Calu3 (cell line): ENCODE measurements around the gene CTXN1. TPM values are rescaled to one million over a fixed set of nuclear protein-coding genes. Genes with fewer than 3 reads are reported as not detected.
"Not testable (repeated sequence)": the region's sequence is repeated elsewhere in the genome, so short reads cannot be mapped to it uniquely, and the experiment has no call there.

ENCODE experiments used
- BruUV-seq: library from RNA; stranded (reverse); fragments of 400-500 nt; replicated peaks from 2 replicates; lab custom pipeline; 2021; lab: Mats Ljungman, UMichigan
- CTCF ChIA-PET: fragments of 300-600 bp; sonication (Branson Sonifier 250); formaldehyde crosslinking; loops from one replicate; lab custom pipeline; 2022; ENCODE audit warnings: antibody characterized with exemption; lab: Charles Lee
- DNase-seq: peaks from one replicate; pipeline ENCODE4 v3.0.0; 2022
- H3K27ac Mint-ChIP-seq: one replicate; pipeline ENCODE4 v1.8.0; 2022; ENCODE audit warnings: mixed read lengths; ENCODE audit not compliant: unreplicated experiment
- H3K27me3 Mint-ChIP-seq: one replicate; pipeline ENCODE4 v1.8.0; 2022; ENCODE audit warnings: mixed read lengths; ENCODE audit not compliant: unreplicated experiment
- H3K36me3 Mint-ChIP-seq: one replicate; pipeline ENCODE4 v1.8.0; 2022; ENCODE audit warnings: mild to moderate bottlenecking, moderate library complexity, mixed read lengths; ENCODE audit not compliant: insufficient read depth, unreplicated experiment
- H3K4me1 Mint-ChIP-seq: one replicate; pipeline ENCODE4 v1.8.0; 2022; ENCODE audit warnings: mild to moderate bottlenecking, low read depth, mixed read lengths; ENCODE audit not compliant: unreplicated experiment
- H3K4me3 Mint-ChIP-seq: one replicate; pipeline ENCODE4 v1.8.0; 2022; ENCODE audit warnings: mild to moderate bottlenecking, low read depth, moderate library complexity, mixed read lengths; ENCODE audit not compliant: unreplicated experiment
- H3K9me3 Mint-ChIP-seq: one replicate; pipeline ENCODE4 v1.8.0; 2022; ENCODE audit warnings: low read depth, mixed read lengths; ENCODE audit not compliant: unreplicated experiment
- CTCF ChIP-seq: fragments of 200-600 bp; IDR thresholded peaks from one replicate; pipeline ENCODE4 v1.8.0; 2022; ENCODE audit warnings: antibody characterized with exemption; ENCODE audit not compliant: unreplicated experiment
- intact Hi-C: fragments of 100-400 bp; cut with micrococcal nuclease; formaldehyde crosslinking; loops from one replicate; pipeline ENCODE4 v1.10.0; 2022; ENCODE audit not compliant: unreplicated experiment
- total RNA-seq: library from RNA; stranded (reverse); gene quantifications from 2 replicates; pipeline ENCODE4 v1.2.3, GENCODE V29; 2022

CTXN1 gene
- total RNA-seq, 1 experiment from 2014 or later = 12.2 TPM

- Mint-ChIP-seq H3K36me3 (peaks cover 14% of the 10 kb centered on the region), H3K4me3 (no peak overlapping the region)
These were observed 36.1 kb upstream of the CTXN1 start for GRCh38 chr19:7961920-7962626.

DNA sequence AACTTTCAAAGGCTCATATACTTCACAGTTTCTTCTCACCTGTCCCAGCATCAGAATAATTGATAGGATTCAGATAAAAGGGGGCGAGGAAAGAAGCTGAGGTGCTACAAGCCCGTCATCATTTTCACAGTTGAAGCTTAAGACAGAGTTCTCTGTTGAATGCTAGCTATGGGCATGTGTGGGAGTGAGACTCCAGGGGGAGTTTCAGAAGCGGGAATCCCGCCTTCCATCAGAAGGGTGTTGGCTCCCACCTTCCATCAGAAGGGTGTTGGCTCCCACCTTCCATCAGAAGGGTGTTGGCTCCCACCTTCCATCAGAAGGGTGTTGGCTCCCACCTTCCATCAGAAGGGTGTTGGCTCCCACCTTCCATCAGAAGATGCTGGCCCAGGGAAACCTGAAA lies 35.1 kb upstream of the CTXN1 start:
- peaks cover 14% of the 10 kb centered on the region for H3K36me3 Mint-ChIP-seq
- H3K4me1 Mint-ChIP-seq, CTCF ChIA-PET: not testable (repeated sequence)

More at GRCh38 chr19:7961920-7962626, 36.1 kb upstream of the CTXN1 start:
- no peak overlapping the region for H3K27ac Mint-ChIP-seq
- TF ChIP-seq CTCF = no peak
- H3K9me3 Mint-ChIP-seq = no peaks in the 10 kb centered on the region
- CTCF ChIA-PET = no interaction called here
- BruUV-seq = no TSS peak
- no peaks in the 10 kb centered on the region for H3K4me1 Mint-ChIP-seq
- H3K27me3 Mint-ChIP-seq = no peaks in the 10 kb centered on the region
- no peak for DNase-seq
- intact Hi-C loops = no loop called here

DNA sequence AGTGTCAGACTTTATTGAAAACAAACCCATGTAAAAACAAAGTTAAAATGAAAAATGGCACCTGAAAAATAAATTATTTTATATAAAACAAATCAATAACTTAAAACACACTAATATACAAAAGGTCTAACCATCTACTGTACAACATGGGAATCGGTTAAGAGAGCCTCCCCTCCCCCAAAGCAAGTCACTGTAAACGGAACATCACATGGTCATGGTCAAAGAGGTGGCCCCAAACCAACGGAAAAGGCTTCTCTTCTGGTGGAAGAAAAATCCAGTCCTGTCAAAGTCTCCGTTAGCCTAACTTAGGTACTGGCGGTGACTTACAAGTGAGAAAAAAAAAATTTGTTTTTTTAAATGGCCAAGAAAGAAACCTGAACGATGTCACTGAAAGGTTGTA lies 33.3 kb upstream of the CTXN1 start:
- TF ChIP-seq CTCF = no peak
- DNase-seq = no peak
- intact Hi-C loops = no loop called here
- Mint-ChIP-seq H3K9me3 (no peaks in the 10 kb centered on the region), H3K27me3 (no peaks in the 10 kb centered on the region), H3K36me3 (peaks cover 6% of the 10 kb centered on the region), H3K4me3 (no peak overlapping the region), H3K4me1 (no peaks in the 10 kb centered on the region), H3K27ac (no peak overlapping the region)
- no TSS peak for BruUV-seq
- CTCF ChIA-PET = no interaction called here

More for the DNA sequence above, 35.1 kb upstream of the CTXN1 start:
- DNase-seq, H3K27me3 Mint-ChIP-seq, H3K27ac Mint-ChIP-seq, BruUV-seq, H3K9me3 Mint-ChIP-seq, H3K4me3 Mint-ChIP-seq, intact Hi-C loops: not testable (repeated sequence)

DNA sequence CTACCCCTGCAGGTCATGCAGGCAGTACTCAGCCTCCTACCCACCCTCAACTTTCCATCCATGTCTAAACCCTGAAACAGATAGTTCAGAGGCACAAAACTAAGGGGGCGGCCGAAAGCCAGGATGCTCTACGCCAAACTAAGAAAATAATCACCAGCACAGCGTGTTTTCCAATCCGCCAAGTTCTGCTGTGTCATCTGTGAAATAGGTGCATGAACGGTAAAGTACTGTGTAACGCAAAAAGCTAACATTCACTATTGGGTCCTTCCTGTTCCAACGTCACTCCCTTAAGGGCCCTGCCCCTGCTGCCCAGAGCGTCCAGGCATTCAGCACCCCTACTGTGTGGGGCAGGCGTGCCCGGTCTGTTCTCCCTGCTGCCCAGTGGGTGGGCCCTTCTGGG lies 29.8 kb upstream of the CTXN1 start:
- Mint-ChIP-seq H3K36me3 (peaks cover 5% of the 10 kb centered on the region), H3K4me3 (no peak overlapping the region), H3K4me1 (no peaks in the 10 kb centered on the region), H3K27ac (no peak overlapping the region), H3K27me3 (no peaks in the 10 kb centered on the region), H3K9me3 (no peaks in the 10 kb centered on the region)
- TF ChIP-seq CTCF = no peak
- no TSS peak for BruUV-seq
- CTCF ChIA-PET = no interaction called here
- no peak for DNase-seq
- intact Hi-C loops = no loop called here

DNA sequence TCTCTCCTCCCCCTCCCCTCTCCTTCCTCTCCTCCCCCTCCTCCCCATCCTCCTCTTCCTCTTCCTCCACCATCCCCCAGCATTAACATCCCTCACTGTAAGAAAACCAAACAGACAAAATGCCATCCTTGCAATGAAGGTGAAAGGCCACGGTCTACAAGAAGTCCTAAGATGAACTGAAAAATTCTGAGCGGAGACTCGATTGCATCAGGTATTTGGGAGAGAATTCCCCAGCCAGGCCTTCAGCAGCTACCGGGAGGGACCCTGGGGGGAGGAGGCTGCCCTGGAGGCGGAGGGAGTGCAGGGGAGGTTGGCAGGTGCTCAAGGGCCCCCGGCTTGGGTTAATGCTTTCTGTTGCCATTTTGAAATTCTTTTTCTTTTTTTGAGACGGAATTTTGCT lies 27.6 kb upstream of the CTXN1 start:
- no peaks in the 10 kb centered on the region for H3K4me1 Mint-ChIP-seq
- no TSS peak for BruUV-seq
- H3K9me3 Mint-ChIP-seq = no peaks in the 10 kb centered on the region
- intact Hi-C loops = no loop called here
- H3K4me3 Mint-ChIP-seq = no peak overlapping the region
- TF ChIP-seq CTCF = no peak
- no peak for DNase-seq
- CTCF ChIA-PET = no interaction called here
- H3K27me3 Mint-ChIP-seq = no peaks in the 10 kb centered on the region
- H3K36me3 Mint-ChIP-seq = peaks cover 5% of the 10 kb centered on the region
- no peak overlapping the region for H3K27ac Mint-ChIP-seq
